Measurements from ENCODE around the gene TTN.
"Not testable (repeated sequence)": the region's sequence is repeated elsewhere in the genome, so short reads cannot be mapped to it uniquely, and the experiment has no call there.

The TTN gene

GRCh38 chr2:178530131-178530530 is 277.1 kb downstream of the TTN start:
- no peak for DNase-seq (ENCODE audit: low spot score)

- no peak for DNase-seq (ENCODE audit: low spot score)
Observed at GRCh38 chr2:178529194-178529593, 278.0 kb downstream of the TTN start.

GRCh38 chr2:178528647-178529046 is 278.6 kb downstream of the TTN start:
- DNase-seq (ENCODE audit: low spot score): no peak

GRCh38 chr2:178527592-178527991 is 279.6 kb downstream of the TTN start:
- DNase-seq (ENCODE audit: low spot score): no peak

- no peak for DNase-seq (ENCODE audit: low spot score)
Observed at GRCh38 chr2:178526256-178526655, 281.0 kb downstream of the TTN start.

GRCh38 chr2:178525460-178525859 is 281.8 kb downstream of the TTN start:
- DNase-seq (ENCODE audit: low spot score): not testable (repeated sequence)

- not testable (repeated sequence) for DNase-seq (ENCODE audit: low spot score)
Observed at GRCh38 chr2:178525010-178525409, 282.2 kb downstream of the TTN start.

- no peak for DNase-seq (ENCODE audit: low spot score)
Observed at GRCh38 chr2:178523596-178524134, 283.6 kb downstream of the TTN start.

- peak; percentile 84 for DNase-seq (ENCODE audit: low spot score)
Observed at GRCh38 chr2:178522950-178523595, 284.1 kb downstream of the TTN start.

GRCh38 chr2:178521304-178522150 is 285.7 kb downstream of the TTN start:
- DNase-seq (ENCODE audit: low spot score): no peak

GRCh38 chr2:178517496-178517895 is 289.7 kb downstream of the TTN start:
- no peak for DNase-seq (ENCODE audit: low spot score)

GRCh38 chr2:178514664-178515063 is 292.6 kb downstream of the TTN start:
- peak; percentile 87 for DNase-seq (ENCODE audit: low spot score)

GRCh38 chr2:178513876-178514275 is 293.3 kb downstream of the TTN start:
- DNase-seq (ENCODE audit: low spot score): peak; percentile 30

- DNase-seq (ENCODE audit: low spot score): peak; percentile 77
Observed at GRCh38 chr2:178512484-178512883, 294.7 kb downstream of the TTN start.

GRCh38 chr2:178510384-178510783 is 296.8 kb downstream of the TTN start:
- DNase-seq (ENCODE audit: low spot score): no peak

GRCh38 chr2:178508646-178509045 is 298.6 kb downstream of the TTN start:
- no peak for DNase-seq (ENCODE audit: low spot score)

- DNase-seq (ENCODE audit: low spot score): no peak
Observed at GRCh38 chr2:178506949-178507348, 300.3 kb downstream of the TTN start.

GRCh38 chr2:178506524-178506923 is 300.7 kb downstream of the TTN start:
- no peak for DNase-seq (ENCODE audit: low spot score)

- DNase-seq (ENCODE audit: low spot score): no peak
Observed at GRCh38 chr2:178506101-178506500, 301.1 kb downstream of the TTN start.

GRCh38 chr2:178502751-178503150 is 304.5 kb downstream of the TTN start:
- no peak for DNase-seq (ENCODE audit: low spot score)

- no peak for DNase-seq (ENCODE audit: low spot score)
Observed at GRCh38 chr2:178499640-178500039, 307.6 kb downstream of the TTN start.

GRCh38 chr2:178498137-178498536 is 309.1 kb downstream of the TTN start:
- no peak for DNase-seq (ENCODE audit: low spot score)

- no peak for DNase-seq (ENCODE audit: low spot score)
Observed at GRCh38 chr2:178496049-178496448, 311.2 kb downstream of the TTN start.
